HepG2 (cell line): Measurements from ENCODE around the gene BCKDHB. TPM values are rescaled to one million over a fixed set of nuclear protein-coding genes. Genes with fewer than 3 reads are reported as not detected.

ENCODE experiments used
- ATAC-seq: fragments of 200-7000 bp; cut with Tn5 transposase; 3 replicates; pipeline ENCODE4 v1.9.1; 2020; ENCODE audit warnings: mild to moderate bottlenecking, moderate library complexity
- BruUV-seq: library from RNA; stranded (reverse); fragments of 400-500 nt; replicated peaks from 2 replicates; lab custom pipeline; 2021; lab: Mats Ljungman, UMichigan
- CTCF ChIA-PET: fragments of 300-600 bp; formaldehyde crosslinking; extraction: SDS; loops from one replicate; lab custom pipeline; 2021; ENCODE audit warnings: low total read pairs, inconsistent platforms, low intra/inter-chr PET ratio; lab: Yijun Ruan, JAX
- POLR2A ChIA-PET: fragments of 350-600 bp; sonication (Branson Sonifier 250); formaldehyde crosslinking; loops from one replicate; lab custom pipeline; 2020; ENCODE audit warnings: antibody characterized with exemption, inconsistent platforms; lab: Yijun Ruan, JAX
- DNase-seq: peaks from one replicate; pipeline ENCODE4 v3.0.0-alpha.2; 2015; ENCODE audit warnings: low spot score
- FAIRE-seq: peaks from 3 replicates; lab custom pipeline; 2011; peaks lifted over from hg19 to GRCh38; lab: Jason Lieb, UNC
- H2AFZ ChIP-seq: one replicate; pipeline ENCODE4 v1.6.1; 2011; ENCODE audit warnings: low read length, inconsistent platforms
- H3K27ac ChIP-seq: fragments of 300-600 bp; 3 replicates; pipeline ENCODE4 v1.8.0; 2011; ENCODE audit warnings: mixed run types, mild to moderate bottlenecking, mixed read lengths, low read length, inconsistent platforms; ENCODE audit not compliant: insufficient read depth; ENCODE audit errors: extremely low read length
- H3K27me3 ChIP-seq, 2 experiments: fragments of 200-600 bp in 1 of 2; 2 replicates in 1 of 2; 3 replicates in 1 of 2; pipeline versions ENCODE4 v1.6.0 to v1.8.0; 2011; ENCODE audit warnings: low read length in 2 of 2, mild to moderate bottlenecking in 2 of 2, moderate library complexity in 2 of 2, inconsistent platforms in 1 of 2; ENCODE audit not compliant: insufficient read depth in 2 of 2, control insufficient read depth in 1 of 2
- H3K36me3 ChIP-seq, 2 experiments: fragments of 200-600 bp in 1 of 2; replicated peaks in 1 of 2; 2 replicates in 1 of 2; 3 replicates in 1 of 2; pipeline versions ENCODE4 v1.5.1 to v1.8.0; 2011; ENCODE audit warnings: low read length in 2 of 2, inconsistent platforms in 1 of 2; ENCODE audit not compliant: insufficient read depth in 2 of 2, control insufficient read depth in 1 of 2
- H3K4me1 ChIP-seq: 2 replicates; pipeline ENCODE4 v1.5.1; 2012; ENCODE audit warnings: low read length, inconsistent platforms; ENCODE audit not compliant: insufficient read depth
- H3K4me2 ChIP-seq: 2 replicates; pipeline ENCODE4 v1.6.0; 2011; ENCODE audit warnings: low read depth, low read length, inconsistent platforms
- H3K4me3 ChIP-seq, 3 experiments: fragments of 200-600 bp in 1 of 3; sonication (generic), shearing (Covaris generic) in 1 of 3; replicated peaks in 1 of 3; 2 replicates each; pipeline ENCODE4 v1.5.1; 2011 to 2016; ENCODE audit warnings: low read length in 3 of 3, inconsistent platforms in 2 of 3, low read depth in 2 of 3, mild to moderate bottlenecking in 2 of 3, control low read depth in 1 of 3, mixed read lengths in 1 of 3; ENCODE audit not compliant: insufficient read depth in 1 of 3
- H3K79me2 ChIP-seq: one replicate; pipeline ENCODE4 v1.6.1; 2011; ENCODE audit warnings: low read length, inconsistent platforms; ENCODE audit not compliant: insufficient read depth
- H3K9ac ChIP-seq: 2 replicates; pipeline ENCODE4 v1.6.0; 2011; ENCODE audit warnings: mild to moderate bottlenecking, low read depth, low read length, inconsistent platforms; ENCODE audit not compliant: insufficient read depth
- H3K9me3 ChIP-seq: 2 replicates; pipeline ENCODE4 v1.5.1; 2012; ENCODE audit warnings: mild to moderate bottlenecking, low read length
- H4K20me1 ChIP-seq: 2 replicates; pipeline ENCODE4 v1.6.0; 2011; ENCODE audit warnings: inconsistent platforms, mild to moderate bottlenecking, low read length, moderate library complexity; ENCODE audit not compliant: insufficient read depth
- AHDC1 ChIP-seq: sonication (generic); formaldehyde crosslinking; IDR thresholded peaks from 2 replicates; pipeline ENCODE4 v1.5.1; 2020; ENCODE audit warnings: mild to moderate bottlenecking, missing genetic modification reagents, borderline replicate concordance
- ARID5B ChIP-seq: IDR thresholded peaks from 2 replicates; pipeline ENCODE4 v1.4.0; 2020; ENCODE audit warnings: mild to moderate bottlenecking, missing genetic modification reagents
- ISL2 ChIP-seq: sonication (generic); formaldehyde crosslinking; IDR thresholded peaks from 2 replicates; pipeline ENCODE4 v1.5.0; 2020; ENCODE audit warnings: missing genetic modification reagents
- ZMAT3 ChIP-seq: sonication (generic); formaldehyde crosslinking; conservative IDR thresholded peaks from 2 replicates; pipeline ENCODE4 v1.7.0; 2021; ENCODE audit warnings: missing genetic modification reagents
- WGBS: methylation state at CpG from one replicate; pipeline ENCODE4 v1.1.6; 2017; ENCODE audit warnings: low lambda C conversion rate; 5-methylcytosine and 5-hydroxymethylcytosine counted together
- in situ Hi-C: cut with HindIII; loops from 2 replicates; pipeline ENCODE4 v1.10.0; 2017; ENCODE audit warnings: low pct_unique_long_range_greater_than_20kb; ENCODE audit not compliant: extremely low pct_ligation_motif_present
- intact Hi-C: fragments of 100-400 bp; cut with micrococcal nuclease; formaldehyde crosslinking; loops from one replicate; pipeline ENCODE4 v1.10.0; 2022; ENCODE audit not compliant: unreplicated experiment
- polyA plus RNA-seq, 8 experiments: library from polyadenylated mRNA; depleted of rRNA in 3 of 8; stranded (reverse) in 7 of 8; unstranded in 1 of 8; fragments of >200 nt; fragmentation: Illumina TruSeq in 4 of 8; extraction: Trizol in 4 of 8; gene quantifications; 2 replicates each; pipeline versions ENCODE4 v1.2.1 to v1.2.3, GENCODE V29; 2011 to 2016; ENCODE audit warnings: low read depth in 4 of 8, missing spikeins in 1 of 8, mixed read lengths in 1 of 8; ENCODE audit not compliant: insufficient read depth in 1 of 8
- total RNA-seq, 5 experiments: library from RNA; depleted of rRNA; stranded (reverse); fragments of >200 nt; fragmentation: Illumina TruSeq; extraction: Trizol; gene quantifications; 2 replicates each; pipeline ENCODE4 v1.2.3, GENCODE V29; 2016; ENCODE audit warnings: low read depth in 1 of 5
- TF ChIP-seq, protein P1 (sequence below): sonication (generic); formaldehyde crosslinking; IDR thresholded peaks from 2 replicates; pipeline ENCODE4 v1.5.0; 2020; ENCODE audit warnings: mild to moderate bottlenecking, missing genetic modification reagents, borderline replicate concordance
- TF ChIP-seq, protein P2 (sequence below): sonication (generic); formaldehyde crosslinking; IDR thresholded peaks from 2 replicates; pipeline ENCODE4 v1.4.0; 2020; ENCODE audit warnings: missing genetic modification reagents

The BCKDHB gene
- total and polyA plus RNA-seq, 2 of the 13 experiments (the other 11 are each of a cell fraction or from before 2014, with no cell fraction given), result 10.8 to 13.6 TPM

GRCh38 chr6:80250391-80250997, 144.0 kb downstream of the BCKDHB start:
- BruUV-seq, result no TSS peak
- intact Hi-C loops, result no loop called here
- in situ Hi-C loops, result no loop called here
- 99% methylated on average over 3 of the region's 3 CpGs for WGBS
- no peak overlapping the region for H3K4me2 ChIP-seq
- H3K27me3 ChIP-seq, result no peaks in the 10 kb centered on the region
- H3K9me3 ChIP-seq, result no peaks in the 10 kb centered on the region
- no peaks in the 10 kb centered on the region for H4K20me1 ChIP-seq
- no peaks in the 10 kb centered on the region for H3K79me2 ChIP-seq
- ATAC-seq, result no peak
- no peak for DNase-seq
- no peak overlapping the region for H3K4me3 ChIP-seq
- no peak for FAIRE-seq
- H3K36me3 ChIP-seq, result no peaks in the 10 kb centered on the region
- H3K4me1 ChIP-seq, result peaks cover 12% of the 10 kb centered on the region
- H3K9ac ChIP-seq, result no peak overlapping the region
- no peak overlapping the region for H3K27ac ChIP-seq
- ChIA-PET CTCF (no interaction called here), POLR2A (no interaction called here)
- no peak overlapping the region for H2AFZ ChIP-seq
- TF ChIP-seq, protein P1, sequence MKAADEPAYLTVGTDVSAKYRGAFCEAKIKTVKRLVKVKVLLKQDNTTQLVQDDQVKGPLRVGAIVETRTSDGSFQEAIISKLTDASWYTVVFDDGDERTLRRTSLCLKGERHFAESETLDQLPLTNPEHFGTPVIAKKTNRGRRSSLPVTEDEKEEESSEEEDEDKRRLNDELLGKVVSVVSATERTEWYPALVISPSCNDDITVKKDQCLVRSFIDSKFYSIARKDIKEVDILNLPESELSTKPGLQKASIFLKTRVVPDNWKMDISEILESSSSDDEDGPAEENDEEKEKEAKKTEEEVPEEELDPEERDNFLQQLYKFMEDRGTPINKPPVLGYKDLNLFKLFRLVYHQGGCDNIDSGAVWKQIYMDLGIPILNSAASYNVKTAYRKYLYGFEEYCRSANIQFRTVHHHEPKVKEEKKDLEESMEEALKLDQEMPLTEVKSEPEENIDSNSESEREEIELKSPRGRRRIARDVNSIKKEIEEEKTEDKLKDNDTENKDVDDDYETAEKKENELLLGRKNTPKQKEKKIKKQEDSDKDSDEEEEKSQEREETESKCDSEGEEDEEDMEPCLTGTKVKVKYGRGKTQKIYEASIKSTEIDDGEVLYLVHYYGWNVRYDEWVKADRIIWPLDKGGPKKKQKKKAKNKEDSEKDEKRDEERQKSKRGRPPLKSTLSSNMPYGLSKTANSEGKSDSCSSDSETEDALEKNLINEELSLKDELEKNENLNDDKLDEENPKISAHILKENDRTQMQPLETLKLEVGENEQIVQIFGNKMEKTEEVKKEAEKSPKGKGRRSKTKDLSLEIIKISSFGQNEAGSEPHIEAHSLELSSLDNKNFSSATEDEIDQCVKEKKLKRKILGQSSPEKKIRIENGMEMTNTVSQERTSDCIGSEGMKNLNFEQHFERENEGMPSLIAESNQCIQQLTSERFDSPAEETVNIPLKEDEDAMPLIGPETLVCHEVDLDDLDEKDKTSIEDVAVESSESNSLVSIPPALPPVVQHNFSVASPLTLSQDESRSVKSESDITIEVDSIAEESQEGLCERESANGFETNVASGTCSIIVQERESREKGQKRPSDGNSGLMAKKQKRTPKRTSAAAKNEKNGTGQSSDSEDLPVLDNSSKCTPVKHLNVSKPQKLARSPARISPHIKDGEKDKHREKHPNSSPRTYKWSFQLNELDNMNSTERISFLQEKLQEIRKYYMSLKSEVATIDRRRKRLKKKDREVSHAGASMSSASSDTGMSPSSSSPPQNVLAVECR (CRISPR knock-in tag), result no peak
- TF ChIP-seq ARID5B (CRISPR knock-in tag), result no peak
- TF ChIP-seq AHDC1 (CRISPR knock-in tag), result no peak
- TF ChIP-seq, protein P2, sequence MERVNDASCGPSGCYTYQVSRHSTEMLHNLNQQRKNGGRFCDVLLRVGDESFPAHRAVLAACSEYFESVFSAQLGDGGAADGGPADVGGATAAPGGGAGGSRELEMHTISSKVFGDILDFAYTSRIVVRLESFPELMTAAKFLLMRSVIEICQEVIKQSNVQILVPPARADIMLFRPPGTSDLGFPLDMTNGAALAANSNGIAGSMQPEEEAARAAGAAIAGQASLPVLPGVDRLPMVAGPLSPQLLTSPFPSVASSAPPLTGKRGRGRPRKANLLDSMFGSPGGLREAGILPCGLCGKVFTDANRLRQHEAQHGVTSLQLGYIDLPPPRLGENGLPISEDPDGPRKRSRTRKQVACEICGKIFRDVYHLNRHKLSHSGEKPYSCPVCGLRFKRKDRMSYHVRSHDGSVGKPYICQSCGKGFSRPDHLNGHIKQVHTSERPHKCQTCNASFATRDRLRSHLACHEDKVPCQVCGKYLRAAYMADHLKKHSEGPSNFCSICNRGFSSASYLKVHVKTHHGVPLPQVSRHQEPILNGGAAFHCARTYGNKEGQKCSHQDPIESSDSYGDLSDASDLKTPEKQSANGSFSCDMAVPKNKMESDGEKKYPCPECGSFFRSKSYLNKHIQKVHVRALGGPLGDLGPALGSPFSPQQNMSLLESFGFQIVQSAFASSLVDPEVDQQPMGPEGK (CRISPR knock-in tag), result no peak
- no peak for TF ChIP-seq ISL2
- TF ChIP-seq ZMAT3, result no peak
